Keratinocyte (primary cell): Measurements from ENCODE around the gene METTL26.

ENCODE experiments used
- CTCF ChIP-seq, 3 experiments: IDR thresholded peaks in 1 of 3; conservative IDR thresholded peaks in 1 of 3; optimal IDR thresholded peaks in 1 of 3; 2 replicates in 2 of 3; 3 replicates in 1 of 3; pipeline versions ENCODE3 to v1.5.1; 2011; ENCODE audit warnings: low read length in 3 of 3, mild to moderate bottlenecking in 3 of 3, moderate library complexity in 2 of 3, control low read depth in 1 of 3, inconsistent platforms in 1 of 3; ENCODE audit not compliant: insufficient read depth in 2 of 3; ENCODE audit errors: extremely low read depth in 1 of 3
- EZH2 ChIP-seq: IDR thresholded peaks from one replicate; pipeline ENCODE4 v1.6.1; 2012; ENCODE audit warnings: inconsistent platforms, mild to moderate bottlenecking, low read length, moderate library complexity

- no peak for TF ChIP-seq EZH2
- no peak for TF ChIP-seq CTCF (optimal IDR thresholded peaks at IDR 0.05 in 1 of 3, IDR thresholded peaks at IDR 0.05 in 1 of 3, conservative IDR thresholded peaks at IDR 0.05 in 1 of 3; ENCODE audit: extremely low read depth in 1 of 3, insufficient read depth in 2 of 3, low read length in 3 of 3)
These were observed 36.7 kb upstream of the METTL26 start for GRCh38 chr16:672851-673250.
